Thymus (tissue), 14 donors: ENCODE measurements around the gene DVL3. TPM values are rescaled to one million over a fixed set of nuclear protein-coding genes. Genes with fewer than 3 reads are reported as not detected.
"Not testable (repeated sequence)": the region's sequence is repeated elsewhere in the genome, so short reads cannot be mapped to it uniquely, and the experiment has no call there.

Experiments
- DNase-seq, 9 donors: peaks; one replicate each; pipeline ENCODE4 v3.0.0-alpha.2; 2013; ENCODE audit warnings: low spot score in 9 of 9, low read depth in 6 of 9, missing footprints in 1 of 9
- H3K27ac ChIP-seq, 2 donors: one replicate each; pipeline ENCODE4 v1.5.1; 2013; ENCODE audit warnings: control low read depth in 1 of 2, low read depth in 1 of 2, low read length in 1 of 2, mild to moderate bottlenecking in 1 of 2, moderate library complexity in 1 of 2
- H3K27me3 ChIP-seq, 2 donors: one replicate each; pipeline ENCODE4 v1.5.1; 2013; ENCODE audit warnings: low read length in 1 of 2; ENCODE audit not compliant: control insufficient read depth in 2 of 2, insufficient read depth in 1 of 2
- H3K36me3 ChIP-seq, 2 donors: one replicate each; pipeline ENCODE4 v1.5.1; 2013; ENCODE audit warnings: low read length in 1 of 2, mild to moderate bottlenecking in 1 of 2, moderate library complexity in 1 of 2; ENCODE audit not compliant: control insufficient read depth in 2 of 2, insufficient read depth in 2 of 2
- H3K4me1 ChIP-seq, 2 donors: one replicate each; pipeline ENCODE4 v1.5.1; 2013; ENCODE audit warnings: low read length in 2 of 2; ENCODE audit not compliant: control insufficient read depth in 2 of 2, insufficient read depth in 2 of 2
- H3K4me3 ChIP-seq, 2 donors: one replicate each; pipeline ENCODE4 v1.5.1; 2013; ENCODE audit warnings: low read length in 2 of 2, control low read depth in 1 of 2, mild to moderate bottlenecking in 1 of 2
- H3K9me3 ChIP-seq, 2 donors: one replicate each; pipeline ENCODE4 v1.5.1; 2013; ENCODE audit warnings: low read length in 1 of 2, mild to moderate bottlenecking in 1 of 2; ENCODE audit not compliant: control insufficient read depth in 2 of 2, insufficient read depth in 1 of 2
- WGBS: extraction: QIAGEN DNeasy Blood & Tissue Kit; methylation state at CpG from one replicate; pipeline ENCODE4 v1.1.7; 2013; 5-methylcytosine and 5-hydroxymethylcytosine counted together
- long read RNA-seq, 10 donors: transcript quantifications; one replicate each; lab custom pipeline, GENCODE V29; 2026
- polyA plus RNA-seq: library from polyadenylated mRNA; stranded (reverse); fragments of 200-250 nt; gene quantifications from one replicate; pipeline ENCODE4 v1.2.3, GENCODE V29; 2013
- total RNA-seq: library from RNA; stranded (reverse); fragments of 120-200 nt; gene quantifications from one replicate; pipeline ENCODE4 v1.2.4, GENCODE V29; 2013
- donor health status: healthy.

DVL3 gene
- total RNA-seq = 12.0 TPM
- 26.0 TPM for polyA plus RNA-seq
- long read RNA-seq, donor 1 = 0 reads
- long read RNA-seq, donor 2 = 0 reads
- long read RNA-seq, donor 3, full-length matches to known transcripts = 1 of 8 reads
- long read RNA-seq, donor 3, partial matches to known transcripts = 7 of 8 reads
- long read RNA-seq, donor 3, other reads (novel, unspliced or antisense) = 0 of 8 reads
- long read RNA-seq, donor 4, full-length matches to known transcripts = 2 of 2 reads
- long read RNA-seq, donor 4, partial matches to known transcripts = 0 of 2 reads
- long read RNA-seq, donor 4, other reads (novel, unspliced or antisense) = 0 of 2 reads
- long read RNA-seq, donor 5, full-length matches to known transcripts = 5 of 5 reads
- long read RNA-seq, donor 5, partial matches to known transcripts = 0 of 5 reads
- long read RNA-seq, donor 5, other reads (novel, unspliced or antisense) = 0 of 5 reads
- long read RNA-seq, donor 6, full-length matches to known transcripts = 4 of 4 reads
- long read RNA-seq, donor 6, partial matches to known transcripts = 0 of 4 reads
- long read RNA-seq, donor 6, other reads (novel, unspliced or antisense) = 0 of 4 reads
- long read RNA-seq, donor 7, full-length matches to known transcripts = 4 of 10 reads
- long read RNA-seq, donor 7, partial matches to known transcripts = 6 of 10 reads
- long read RNA-seq, donor 7, other reads (novel, unspliced or antisense) = 0 of 10 reads
- long read RNA-seq, donor 8 = 0 reads
- long read RNA-seq, donor 9, full-length matches to known transcripts = 3 of 3 reads
- long read RNA-seq, donor 9, partial matches to known transcripts = 0 of 3 reads
- long read RNA-seq, donor 9, other reads (novel, unspliced or antisense) = 0 of 3 reads
- long read RNA-seq, donor 10, full-length matches to known transcripts = 1 of 14 reads
- long read RNA-seq, donor 10, partial matches to known transcripts = 13 of 14 reads
- long read RNA-seq, donor 10, other reads (novel, unspliced or antisense) = 0 of 14 reads

- WGBS = 2% methylated on average over 84 of the region's 84 CpGs
- H3K9me3 ChIP-seq = no peaks in the 10 kb centered on the region
- no peaks in the 10 kb centered on the region for H3K36me3 ChIP-seq
- H3K4me1 ChIP-seq = peaks cover 9 to 21% of the 10 kb centered on the region in 2 donors
- H3K27me3 ChIP-seq = peaks cover 0 to 8% of the 10 kb centered on the region in 2 donors
- H3K27ac ChIP-seq = peak within 1 kb of the TSS; percentile 37 to 79
- H3K4me3 ChIP-seq = peak within 1 kb of the TSS; percentile 69 to 78
- DNase-seq = peak in 2 of 9 donors; percentile 28 to 47
These were observed at the start of gene DVL3 for GRCh38 chr3:184154885-184155643. Gene DVL3 (plus strand): TSS chr3:184155377. CDS start chr3:184155636, 259 bp downstream.

- no peaks in the 10 kb centered on the region for H3K27me3 ChIP-seq
These were observed 44.9 kb upstream of the DVL3 start for GRCh38 chr3:184110316-184110725.

DNA sequence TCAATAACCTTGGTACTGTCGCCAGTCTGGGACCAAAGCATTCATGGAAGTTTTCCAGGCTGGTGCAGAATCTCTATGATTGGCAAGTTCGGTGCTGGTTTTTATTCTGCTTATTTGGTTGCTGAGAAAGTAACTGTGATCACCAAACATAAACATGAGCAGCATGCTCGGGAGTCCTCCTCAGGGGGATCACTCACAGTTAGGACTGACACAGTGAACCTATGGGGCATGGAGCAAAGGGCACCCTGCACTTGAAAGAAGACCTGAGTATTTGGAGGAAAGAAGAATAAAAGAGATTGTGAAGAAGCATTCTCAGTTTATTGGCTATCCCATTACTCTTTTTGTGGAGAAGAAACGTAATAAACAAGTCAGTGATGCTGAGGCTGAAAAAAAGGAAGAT is 39.2 kb upstream of the DVL3 start:
- no peaks in the 10 kb centered on the region for H3K4me1 ChIP-seq
- 95% methylated on average over 4 of the region's 4 CpGs for WGBS
- no peak for DNase-seq
- H3K27ac ChIP-seq = no peak overlapping the region
- H3K36me3 ChIP-seq = no peaks in the 10 kb centered on the region
- no peak overlapping the region for H3K4me3 ChIP-seq
- no peaks in the 10 kb centered on the region for H3K27me3 ChIP-seq
- no peaks in the 10 kb centered on the region for H3K9me3 ChIP-seq

More at GRCh38 chr3:184110316-184110725, 44.9 kb upstream of the DVL3 start:
- H3K9me3 ChIP-seq = no peaks in the 10 kb centered on the region
- 84% methylated on average over 7 of the region's 7 CpGs for WGBS
- H3K36me3 ChIP-seq = no peaks in the 10 kb centered on the region
- no peak for DNase-seq
- H3K27ac ChIP-seq = no peak overlapping the region
- no peak overlapping the region for H3K4me3 ChIP-seq
- H3K4me1 ChIP-seq = no peaks in the 10 kb centered on the region

DNA sequence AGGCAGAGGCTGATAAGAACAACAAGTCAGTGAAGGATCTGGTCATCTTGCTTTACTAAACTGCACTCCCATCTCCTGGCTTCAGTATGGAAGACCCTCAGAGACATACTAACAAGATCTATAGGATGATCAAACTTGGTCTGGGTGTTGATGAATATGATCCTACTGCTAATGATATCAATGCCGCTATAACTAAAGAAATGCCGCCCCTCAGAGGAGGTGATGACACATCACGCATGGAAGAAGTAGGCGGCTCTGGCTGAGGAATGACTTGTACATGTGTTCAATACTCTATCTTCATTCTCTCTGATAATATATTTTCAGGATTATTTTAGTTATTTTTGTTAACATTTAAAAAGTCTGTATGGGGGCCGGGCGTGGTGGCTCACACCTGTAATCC is 37.5 kb upstream of the DVL3 start:
- no peak for DNase-seq
- no peak overlapping the region for H3K27ac ChIP-seq
- WGBS = 98% methylated on average over 6 of the region's 6 CpGs
- H3K4me3 ChIP-seq = no peak overlapping the region
- no peaks in the 10 kb centered on the region for H3K4me1 ChIP-seq
- H3K9me3 ChIP-seq = no peaks in the 10 kb centered on the region
- H3K36me3 ChIP-seq = no peaks in the 10 kb centered on the region
- H3K27me3 ChIP-seq = no peaks in the 10 kb centered on the region

- not testable (repeated sequence) for DNase-seq, H3K27me3 ChIP-seq, H3K36me3 ChIP-seq, H3K4me1 ChIP-seq, H3K9me3 ChIP-seq, H3K4me3 ChIP-seq, H3K27ac ChIP-seq
- WGBS = 98% methylated on average over 8 of the region's 8 CpGs
These were observed 34.1 kb upstream of the DVL3 start for GRCh38 chr3:184121031-184121430.

DNA sequence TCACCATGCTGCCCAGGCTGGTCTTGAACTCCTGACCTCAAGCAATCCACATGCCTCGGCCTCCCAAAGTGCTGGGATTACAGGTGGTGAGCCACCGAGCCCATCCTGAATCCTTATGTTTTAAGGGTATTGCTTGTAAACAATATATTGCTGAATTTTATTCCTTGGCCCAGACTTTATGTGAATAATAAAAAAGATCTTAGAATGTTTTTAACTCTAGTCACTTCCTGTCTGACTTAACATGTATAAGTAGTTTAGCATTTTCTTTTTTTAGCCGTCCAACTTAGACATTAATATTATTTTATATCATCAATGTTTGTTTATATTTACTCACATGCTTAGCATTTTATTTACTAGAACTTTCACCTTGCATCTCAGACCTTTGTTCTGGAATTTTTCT is 29.2 kb upstream of the DVL3 start:
- H3K27me3 ChIP-seq = peaks cover 0 to 2% of the 10 kb centered on the region in 2 donors
- 90% methylated on average over 3 of the region's 3 CpGs for WGBS
- H3K27ac ChIP-seq = no peak overlapping the region
- no peaks in the 10 kb centered on the region for H3K36me3 ChIP-seq
- H3K4me3 ChIP-seq = no peak overlapping the region
- H3K4me1 ChIP-seq = no peaks in the 10 kb centered on the region
- no peak for DNase-seq
- H3K9me3 ChIP-seq = no peaks in the 10 kb centered on the region

DNA sequence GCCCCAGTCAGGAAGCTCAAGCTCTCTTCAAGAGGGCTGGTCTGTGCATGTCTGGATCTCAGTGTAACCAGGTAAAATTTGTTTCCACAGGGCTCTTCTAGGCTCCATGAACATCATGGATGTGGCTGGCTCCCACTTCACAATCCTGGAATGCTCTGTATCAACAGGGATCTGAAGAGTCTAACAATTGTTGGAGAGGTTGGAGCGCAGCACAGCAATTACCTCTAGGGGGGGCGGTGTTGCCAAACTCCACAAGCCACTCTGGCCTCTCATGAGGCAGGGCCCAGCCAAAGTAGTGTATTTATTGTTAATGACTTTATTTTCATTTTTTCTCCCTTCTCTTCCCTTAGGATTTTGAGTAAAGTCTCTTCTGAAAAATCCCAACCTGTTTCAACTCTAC is 26.2 kb upstream of the DVL3 start:
- peaks cover 3 to 4% of the 10 kb centered on the region in 2 donors for H3K4me1 ChIP-seq
- no peaks in the 10 kb centered on the region for H3K9me3 ChIP-seq
- H3K27me3 ChIP-seq = no peaks in the 10 kb centered on the region
- H3K27ac ChIP-seq = no peak overlapping the region
- H3K4me3 ChIP-seq = no peak overlapping the region
- 80% methylated on average over 2 of the region's 2 CpGs for WGBS
- no peak for DNase-seq
- no peaks in the 10 kb centered on the region for H3K36me3 ChIP-seq

GRCh38 chr3:184132945-184133344 is 22.2 kb upstream of the DVL3 start:
- DNase-seq = no peak

More at GRCh38 chr3:184132945-184133344, 22.2 kb upstream of the DVL3 start:
- Histone ChIP-seq H3K4me3 (no peak overlapping the region), H3K9me3 (no peaks in the 10 kb centered on the region), H3K27me3 (no peaks in the 10 kb centered on the region), H3K36me3 (peaks cover 0 to 2% of the 10 kb centered on the region in 2 donors), H3K4me1 (peaks cover 16 to 21% of the 10 kb centered on the region in 2 donors), H3K27ac (no peak overlapping the region)
- 98% methylated on average over 4 of the region's 4 CpGs for WGBS
